ENCODE results near the gene KRT80.

The KRT80 gene

DNA sequence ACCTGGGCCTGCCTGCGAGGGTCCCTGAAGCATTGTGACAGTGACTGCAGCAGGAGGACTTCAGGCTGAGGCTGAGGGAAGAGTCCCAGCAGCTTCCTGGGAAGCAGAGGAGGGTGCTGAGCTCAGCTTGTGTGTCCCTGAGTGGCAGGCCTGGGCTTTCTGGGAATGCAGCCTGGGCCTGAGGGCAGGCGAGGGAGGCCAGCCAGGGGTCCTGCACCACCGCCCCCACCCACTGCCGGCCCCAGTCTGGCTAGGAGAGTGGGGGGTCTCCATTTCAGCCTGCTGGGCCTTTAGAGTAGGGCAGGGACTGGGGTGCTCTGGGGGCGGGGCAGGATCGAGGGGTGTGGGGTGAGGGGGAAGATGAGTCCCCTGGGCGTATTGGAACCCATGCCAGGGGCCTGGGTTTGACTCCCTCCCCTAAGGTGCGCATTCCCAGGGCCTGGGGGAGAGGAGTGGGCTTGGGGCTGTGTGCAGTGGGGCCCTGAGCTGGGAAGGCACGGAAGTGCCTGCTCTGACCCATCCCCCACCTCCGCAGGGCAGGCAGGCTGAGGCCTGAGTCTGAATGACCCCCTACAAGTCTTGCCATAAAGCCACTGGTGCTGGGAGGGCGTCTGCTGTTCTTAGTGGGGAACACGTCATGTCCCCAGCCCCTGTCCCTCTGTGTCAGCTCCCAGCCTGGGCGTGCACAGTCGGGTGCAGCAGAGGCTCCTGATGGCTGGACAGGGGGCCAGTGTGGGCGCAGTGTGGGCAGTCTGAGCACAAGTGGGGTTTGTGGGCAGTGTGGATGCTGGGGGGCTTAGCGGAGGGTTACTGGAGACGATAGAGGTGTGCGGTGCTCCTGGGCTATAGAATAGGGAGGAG lies 46.4 kb downstream of the KRT80 start:
- H3K9ac ChIP-seq (ENCODE audit: low read depth, low read length): peak overlapping the region; percentile 38
- H3K36me3 ChIP-seq (ENCODE audit: insufficient read depth, low read length): no peaks in the 10 kb centered on the region
- H3K4me2 ChIP-seq (ENCODE audit: low read length): no peak overlapping the region
- no peaks in the 10 kb centered on the region for H3K9me3 ChIP-seq (replicated peaks; ENCODE audit: low read length)
- no peak overlapping the region for H3K4me3 ChIP-seq (ENCODE audit: low read length)
- H3K27me3 ChIP-seq (ENCODE audit: control insufficient read depth, insufficient read depth, low read length): no peaks in the 10 kb centered on the region
- H3K4me1 ChIP-seq (ENCODE audit: control insufficient read depth, insufficient read depth, low read length): peaks cover 69% of the 10 kb centered on the region

DNA sequence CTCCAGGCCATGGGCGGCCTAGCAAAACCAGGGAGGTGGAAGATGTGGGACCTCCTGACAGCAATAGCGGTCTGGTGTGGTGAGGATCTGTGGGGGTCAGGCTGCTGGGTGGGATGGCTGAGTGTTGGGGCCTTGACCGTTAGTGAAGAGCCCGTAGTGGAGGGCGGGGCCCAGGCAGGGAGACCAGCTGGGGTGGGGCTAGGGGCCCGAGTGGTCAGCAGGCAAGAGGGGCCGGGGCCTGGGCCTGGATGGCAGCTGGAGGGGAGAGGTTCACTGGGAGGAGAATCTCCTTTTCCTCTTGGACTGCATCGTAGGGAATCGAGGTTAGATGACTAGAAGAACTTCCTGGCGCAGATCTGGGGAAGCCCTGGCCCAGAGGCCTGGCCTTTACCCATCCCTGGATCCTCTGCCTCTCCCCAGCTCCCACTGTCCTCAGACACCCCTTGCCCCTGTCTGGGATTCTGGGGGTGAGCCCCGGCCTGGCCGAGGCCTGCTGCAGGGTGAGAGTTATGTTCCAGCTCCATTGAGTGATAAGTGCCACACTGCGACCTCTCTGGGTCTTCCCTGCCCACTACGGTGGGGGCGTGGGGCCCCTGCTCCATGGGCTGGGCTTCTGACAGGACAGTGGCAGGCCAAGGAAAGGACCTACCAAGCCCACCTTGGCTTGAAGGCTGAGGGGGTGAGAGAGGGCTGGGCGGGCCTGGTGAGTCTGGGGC lies 47.1 kb downstream of the KRT80 start:
- Histone ChIP-seq H3K9ac (ENCODE audit: low read depth, low read length) (peak overlapping the region; percentile 51), H3K36me3 (ENCODE audit: insufficient read depth, low read length) (no peaks in the 10 kb centered on the region), H3K27me3 (ENCODE audit: control insufficient read depth, insufficient read depth, low read length) (no peaks in the 10 kb centered on the region), H3K9me3 (replicated peaks; ENCODE audit: low read length) (no peaks in the 10 kb centered on the region), H3K4me1 (ENCODE audit: control insufficient read depth, insufficient read depth, low read length) (peaks cover 61% of the 10 kb centered on the region), H3K4me2 (ENCODE audit: low read length) (no peak overlapping the region), H3K4me3 (ENCODE audit: low read length) (no peak overlapping the region)

DNA sequence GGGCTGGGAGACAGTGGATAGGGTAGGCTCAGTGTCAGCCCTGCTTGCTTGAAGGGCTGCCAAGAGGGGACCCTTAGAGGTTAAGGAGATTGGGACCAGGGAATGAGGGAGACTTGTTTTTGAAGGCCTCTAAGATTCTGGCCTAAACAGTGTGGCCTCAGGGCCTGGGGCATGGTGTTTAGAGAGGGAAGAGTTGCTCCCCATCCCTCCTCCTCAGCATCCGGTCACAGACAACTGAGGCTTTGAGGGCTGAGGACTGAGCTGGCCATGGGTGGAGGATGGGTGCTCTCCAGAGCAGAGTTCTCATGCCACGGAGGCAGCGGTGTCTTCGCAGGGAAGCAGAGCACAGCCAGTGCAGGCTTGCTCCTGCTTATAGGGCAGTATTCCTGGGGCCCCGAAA lies 49.4 kb downstream of the KRT80 start:
- Histone ChIP-seq H3K27me3 (ENCODE audit: control insufficient read depth, insufficient read depth, low read length) (no peaks in the 10 kb centered on the region), H3K4me2 (ENCODE audit: low read length) (no peak overlapping the region), H3K9me3 (replicated peaks; ENCODE audit: low read length) (no peaks in the 10 kb centered on the region), H3K9ac (ENCODE audit: low read depth, low read length) (no peak overlapping the region), H3K4me3 (ENCODE audit: low read length) (no peak overlapping the region), H3K36me3 (ENCODE audit: insufficient read depth, low read length) (no peaks in the 10 kb centered on the region), H3K4me1 (ENCODE audit: control insufficient read depth, insufficient read depth, low read length) (peaks cover 39% of the 10 kb centered on the region)

DNA sequence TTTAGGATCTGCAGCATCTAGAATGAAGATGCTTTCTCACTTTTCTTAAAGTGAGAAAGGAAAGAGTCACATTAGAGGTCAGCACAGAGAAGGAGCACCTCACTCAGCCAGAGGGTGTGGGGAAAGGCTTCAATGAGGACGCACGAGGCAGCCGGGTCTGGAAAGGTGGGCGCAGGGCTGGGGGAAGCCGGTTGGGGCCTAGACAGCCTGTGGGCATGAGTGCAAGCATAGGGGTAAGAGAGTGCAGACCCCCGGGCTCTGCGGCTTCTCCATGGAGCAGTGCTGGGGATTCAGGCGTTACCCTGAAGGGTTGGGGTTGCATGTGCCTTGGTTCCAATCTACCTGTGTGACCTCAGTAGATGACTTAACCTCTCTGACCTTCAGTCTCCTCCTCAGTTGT lies 49.9 kb downstream of the KRT80 start:
- Histone ChIP-seq H3K4me2 (ENCODE audit: low read length) (no peak overlapping the region), H3K4me1 (ENCODE audit: control insufficient read depth, insufficient read depth, low read length) (peaks cover 35% of the 10 kb centered on the region), H3K9ac (ENCODE audit: low read depth, low read length) (no peak overlapping the region), H3K9me3 (replicated peaks; ENCODE audit: low read length) (no peaks in the 10 kb centered on the region), H3K27me3 (ENCODE audit: control insufficient read depth, insufficient read depth, low read length) (no peaks in the 10 kb centered on the region), H3K4me3 (ENCODE audit: low read length) (no peak overlapping the region), H3K36me3 (ENCODE audit: insufficient read depth, low read length) (no peaks in the 10 kb centered on the region)

DNA sequence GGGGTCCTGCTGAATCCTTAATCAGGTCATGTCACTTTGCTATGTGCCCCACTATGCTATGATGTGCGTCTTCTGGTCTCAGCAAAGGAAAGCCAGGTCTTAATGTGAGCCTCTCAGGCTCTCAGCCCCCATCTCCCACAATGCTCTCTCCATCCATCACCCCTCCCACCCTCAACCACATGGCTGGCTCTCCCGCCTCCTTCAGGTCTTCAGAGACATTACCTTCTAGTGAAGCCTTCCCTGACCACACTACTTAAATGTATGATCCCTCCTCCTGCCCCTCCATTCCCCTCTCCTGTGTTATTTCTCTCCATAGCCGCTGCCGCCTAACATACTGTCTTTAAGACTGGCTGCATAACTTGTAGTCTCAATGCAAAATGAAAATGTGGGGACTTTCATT lies 50.5 kb downstream of the KRT80 start:
- Histone ChIP-seq H3K9ac (ENCODE audit: low read depth, low read length) (no peak overlapping the region), H3K27me3 (ENCODE audit: control insufficient read depth, insufficient read depth, low read length) (no peaks in the 10 kb centered on the region), H3K9me3 (replicated peaks; ENCODE audit: low read length) (no peaks in the 10 kb centered on the region), H3K36me3 (ENCODE audit: insufficient read depth, low read length) (no peaks in the 10 kb centered on the region), H3K4me2 (ENCODE audit: low read length) (no peak overlapping the region), H3K4me1 (ENCODE audit: control insufficient read depth, insufficient read depth, low read length) (peaks cover 29% of the 10 kb centered on the region), H3K4me3 (ENCODE audit: low read length) (no peak overlapping the region)

DNA sequence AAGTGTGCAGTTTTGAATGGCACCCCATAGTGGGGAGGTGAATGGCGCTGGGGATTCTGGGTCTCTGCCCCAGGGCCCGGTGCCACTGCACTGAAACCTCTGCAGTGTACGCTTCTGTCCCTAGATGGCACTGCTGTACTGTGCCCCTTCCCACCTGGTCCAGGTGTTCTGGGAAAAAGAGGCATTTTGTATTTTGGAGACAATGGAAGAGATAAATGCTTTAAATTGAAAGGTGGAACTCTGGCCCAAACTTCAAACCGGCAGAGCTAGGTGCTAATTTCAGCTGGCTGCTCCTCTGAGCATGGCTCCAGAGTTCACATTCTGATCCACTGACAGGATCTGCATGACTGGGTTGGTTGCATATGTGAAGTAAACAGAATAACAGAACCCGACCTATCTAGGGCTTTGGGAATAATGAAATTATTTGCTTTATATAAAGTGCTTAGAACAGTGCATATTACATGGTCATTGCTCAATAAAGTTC lies 52.2 kb downstream of the KRT80 start:
- H3K4me3 ChIP-seq (ENCODE audit: low read length): no peak overlapping the region
- no peak overlapping the region for H3K4me2 ChIP-seq (ENCODE audit: low read length)
- H3K4me1 ChIP-seq (ENCODE audit: control insufficient read depth, insufficient read depth, low read length): peaks cover 14% of the 10 kb centered on the region
- no peaks in the 10 kb centered on the region for H3K9me3 ChIP-seq (replicated peaks; ENCODE audit: low read length)
- peaks cover 2% of the 10 kb centered on the region for H3K27me3 ChIP-seq (ENCODE audit: control insufficient read depth, insufficient read depth, low read length)
- no peak overlapping the region for H3K9ac ChIP-seq (ENCODE audit: low read depth, low read length)
- H3K36me3 ChIP-seq (ENCODE audit: insufficient read depth, low read length): no peaks in the 10 kb centered on the region

DNA sequence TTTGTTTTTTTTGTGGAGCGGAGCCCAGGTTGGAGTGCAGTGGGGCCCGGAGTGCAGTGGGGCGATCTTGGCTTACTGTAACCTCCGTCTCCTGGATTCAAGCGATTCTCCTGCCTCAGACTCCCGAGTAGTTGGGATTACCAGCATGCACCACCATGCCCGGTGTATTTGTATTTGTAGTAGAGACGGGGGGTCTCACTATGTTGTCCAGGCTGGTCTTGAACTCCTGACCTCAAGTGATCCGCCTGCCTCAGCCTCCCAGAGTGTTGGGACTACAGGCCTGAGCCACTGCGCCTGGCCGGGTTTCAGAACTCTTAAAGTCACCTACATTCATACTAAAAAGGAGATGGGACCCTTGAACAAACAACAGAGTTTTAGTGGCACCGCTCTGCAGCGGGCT lies 52.7 kb downstream of the KRT80 start:
- H3K9ac ChIP-seq (ENCODE audit: low read depth, low read length): no peak overlapping the region
- no peak overlapping the region for H3K4me3 ChIP-seq (ENCODE audit: low read length)
- peaks cover 2% of the 10 kb centered on the region for H3K27me3 ChIP-seq (ENCODE audit: control insufficient read depth, insufficient read depth, low read length)
- H3K4me1 ChIP-seq (ENCODE audit: control insufficient read depth, insufficient read depth, low read length): peaks cover 9% of the 10 kb centered on the region
- H3K36me3 ChIP-seq (ENCODE audit: insufficient read depth, low read length): no peaks in the 10 kb centered on the region
- no peaks in the 10 kb centered on the region for H3K9me3 ChIP-seq (replicated peaks; ENCODE audit: low read length)
- H3K4me2 ChIP-seq (ENCODE audit: low read length): no peak overlapping the region

DNA sequence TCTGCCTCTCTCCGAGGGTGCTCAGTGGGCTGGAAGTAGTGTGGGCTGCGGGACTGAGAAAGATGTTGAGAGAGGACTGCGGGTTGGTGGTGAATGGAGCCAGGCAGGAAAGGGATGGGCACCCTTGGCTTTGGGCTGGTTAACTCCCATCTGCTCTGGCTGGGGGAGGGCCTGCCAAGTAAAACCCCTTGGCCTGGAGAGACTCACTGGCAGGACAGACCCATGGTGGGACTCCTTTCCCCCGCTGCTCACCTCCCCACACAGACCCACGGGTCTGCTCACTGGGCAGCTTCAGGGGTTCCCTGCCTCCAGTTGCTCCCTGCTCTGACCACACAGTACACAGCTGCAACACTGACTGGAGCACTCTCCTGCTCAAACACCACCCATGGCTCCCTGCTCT lies 54.1 kb downstream of the KRT80 start:
- H3K27me3 ChIP-seq (ENCODE audit: control insufficient read depth, insufficient read depth, low read length): peaks cover 11% of the 10 kb centered on the region
- H3K36me3 ChIP-seq (ENCODE audit: insufficient read depth, low read length): no peaks in the 10 kb centered on the region
- no peak overlapping the region for H3K4me2 ChIP-seq (ENCODE audit: low read length)
- H3K4me1 ChIP-seq (ENCODE audit: control insufficient read depth, insufficient read depth, low read length): no peaks in the 10 kb centered on the region
- no peak overlapping the region for H3K9ac ChIP-seq (ENCODE audit: low read depth, low read length)
- no peak overlapping the region for H3K4me3 ChIP-seq (ENCODE audit: low read length)
- H3K9me3 ChIP-seq (replicated peaks; ENCODE audit: low read length): no peaks in the 10 kb centered on the region

DNA sequence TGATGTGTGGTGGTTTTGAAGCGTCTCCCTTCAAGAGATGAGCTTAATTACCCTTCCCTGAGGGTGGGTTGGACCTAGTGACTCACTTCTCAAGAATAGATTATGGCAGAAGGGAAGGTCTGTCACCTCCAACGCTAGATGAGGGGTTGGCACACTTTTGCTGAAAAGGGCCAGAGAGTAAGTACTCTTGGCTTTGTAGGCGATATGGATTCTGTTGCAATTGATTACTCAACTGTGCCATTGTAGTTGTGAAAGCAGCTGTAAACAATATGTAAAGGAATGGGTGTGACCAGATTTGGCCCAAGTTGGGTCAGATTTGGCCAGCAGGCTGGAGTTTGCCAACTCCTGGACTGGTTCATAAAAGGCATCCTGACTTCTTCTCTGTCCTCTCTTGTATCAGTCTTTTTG lies 59.1 kb downstream of the KRT80 start:
- Histone ChIP-seq H3K4me3 (ENCODE audit: low read length) (no peak overlapping the region), H3K4me2 (ENCODE audit: low read length) (no peak overlapping the region), H3K9ac (ENCODE audit: low read depth, low read length) (no peak overlapping the region), H3K36me3 (ENCODE audit: insufficient read depth, low read length) (no peaks in the 10 kb centered on the region), H3K9me3 (replicated peaks; ENCODE audit: low read length) (peaks cover 3% of the 10 kb centered on the region), H3K27me3 (ENCODE audit: control insufficient read depth, insufficient read depth, low read length) (peaks cover 27% of the 10 kb centered on the region), H3K4me1 (ENCODE audit: control insufficient read depth, insufficient read depth, low read length) (no peaks in the 10 kb centered on the region)

DNA sequence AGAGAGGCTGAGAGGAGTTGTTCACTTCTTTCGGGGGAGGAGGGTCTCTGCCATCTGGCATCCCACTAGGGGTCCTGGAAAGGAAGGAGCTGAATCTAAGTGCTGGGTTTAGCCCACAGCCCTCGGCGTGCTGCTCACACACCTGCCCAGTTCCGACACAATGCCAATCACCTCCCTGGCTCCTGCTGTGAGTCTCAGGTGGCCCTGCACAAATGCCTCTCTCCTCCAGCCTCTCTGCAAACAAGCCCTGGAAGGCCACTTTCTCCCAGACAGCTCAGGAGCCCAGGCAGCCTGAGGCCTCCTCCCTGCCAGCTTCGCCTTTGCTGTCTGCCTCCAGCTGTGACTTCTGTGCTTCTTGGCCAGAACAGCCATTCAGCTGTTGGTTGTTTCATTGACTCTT lies 61.1 kb downstream of the KRT80 start:
- Histone ChIP-seq H3K4me1 (ENCODE audit: control insufficient read depth, insufficient read depth, low read length) (no peaks in the 10 kb centered on the region), H3K4me2 (ENCODE audit: low read length) (no peak overlapping the region), H3K36me3 (ENCODE audit: insufficient read depth, low read length) (no peaks in the 10 kb centered on the region), H3K9ac (ENCODE audit: low read depth, low read length) (no peak overlapping the region), H3K9me3 (replicated peaks; ENCODE audit: low read length) (peaks cover 3% of the 10 kb centered on the region), H3K4me3 (ENCODE audit: low read length) (no peak overlapping the region), H3K27me3 (ENCODE audit: control insufficient read depth, insufficient read depth, low read length) (peaks cover 38% of the 10 kb centered on the region)

DNA sequence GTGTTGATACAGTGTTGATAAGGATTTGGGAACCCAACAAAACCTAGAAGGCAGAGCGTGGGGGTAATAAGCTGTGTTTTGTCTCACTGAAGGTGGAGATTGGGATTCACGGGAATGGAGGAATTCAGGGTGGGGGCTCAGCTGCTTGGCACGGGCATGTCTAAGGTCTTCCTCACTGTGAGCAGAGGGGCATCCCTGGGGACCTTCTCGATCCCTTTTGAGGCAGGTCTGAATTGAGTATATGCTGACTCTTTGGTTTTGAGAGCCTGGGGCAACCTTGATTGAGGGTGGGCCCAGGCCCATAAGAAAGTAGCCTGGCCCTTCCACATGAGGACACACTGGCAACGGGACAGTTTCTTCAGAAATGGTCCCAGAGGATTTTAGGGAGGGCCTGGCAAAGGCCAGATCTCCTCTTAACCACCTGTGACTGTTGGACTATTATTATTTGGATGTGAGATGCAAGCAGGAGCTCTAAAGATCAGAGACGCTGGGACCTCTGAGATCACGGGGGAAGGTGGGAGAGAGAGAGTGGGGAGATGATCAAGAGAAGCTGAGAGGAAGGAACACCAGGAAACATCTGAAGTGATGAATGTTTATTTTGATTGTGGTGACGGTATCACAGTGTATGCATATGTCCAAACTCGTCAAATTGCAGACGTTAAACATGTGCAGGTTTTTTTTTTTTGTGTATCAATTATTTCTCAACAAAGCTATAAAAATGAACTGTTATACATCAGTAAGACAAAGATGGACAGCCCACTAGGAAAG lies 63.9 kb downstream of the KRT80 start:
- Histone ChIP-seq H3K36me3 (ENCODE audit: insufficient read depth, low read length) (no peaks in the 10 kb centered on the region), H3K4me3 (ENCODE audit: low read length) (no peak overlapping the region), H3K9me3 (replicated peaks; ENCODE audit: low read length) (peaks cover 3% of the 10 kb centered on the region), H3K4me1 (ENCODE audit: control insufficient read depth, insufficient read depth, low read length) (no peaks in the 10 kb centered on the region), H3K27me3 (ENCODE audit: control insufficient read depth, insufficient read depth, low read length) (peaks cover 39% of the 10 kb centered on the region), H3K9ac (ENCODE audit: low read depth, low read length) (no peak overlapping the region), H3K4me2 (ENCODE audit: low read length) (no peak overlapping the region)
